HG02678 (cell line): ENCODE data around the gene PRSS2.
"Not testable (repeated sequence)": the region's sequence is repeated elsewhere in the genome, so short reads cannot be mapped to it uniquely, and the experiment has no call there.

Experiments used
- ATAC-seq: cut with Tn5 transposase; IDR thresholded peaks from one replicate; pipeline ENCODE4 v1.9.1; 2021; ENCODE audit warnings: mild to moderate bottlenecking, moderate library complexity; ENCODE audit not compliant: unreplicated experiment

The PRSS2 gene

GRCh38 chr7:142758312-142758711 lies 12.5 kb upstream of the PRSS2 start:
- not testable (repeated sequence) for ATAC-seq

- no peak for ATAC-seq
Observed at GRCh38 chr7:142759433-142759832, 11.3 kb upstream of the PRSS2 start.

GRCh38 chr7:142760071-142760642 lies 10.6 kb upstream of the PRSS2 start:
- ATAC-seq = no peak

GRCh38 chr7:142761606-142762005 lies 9.2 kb upstream of the PRSS2 start:
- not testable (repeated sequence) for ATAC-seq

- ATAC-seq = no peak
Observed at GRCh38 chr7:142762104-142762503, 8.7 kb upstream of the PRSS2 start.

- no peak for ATAC-seq
Observed at GRCh38 chr7:142767451-142767850, 3.3 kb upstream of the PRSS2 start.

GRCh38 chr7:142767861-142768260 lies 2.9 kb upstream of the PRSS2 start:
- no peak for ATAC-seq

- not testable (repeated sequence) for ATAC-seq
Observed at GRCh38 chr7:142768885-142769284, 1.9 kb upstream of the PRSS2 start.

- ATAC-seq = peak; percentile 92
Observed at GRCh38 chr7:142771353-142771723, 568 bp downstream of the PRSS2 start.

- no peak for ATAC-seq
Observed at GRCh38 chr7:142772051-142772450, 1.3 kb downstream of the PRSS2 start.

- ATAC-seq = no peak
Observed at GRCh38 chr7:142772673-142773072, 1.9 kb downstream of the PRSS2 start.

GRCh38 chr7:142773230-142773629 lies 2.5 kb downstream of the PRSS2 start:
- no peak for ATAC-seq

GRCh38 chr7:142773937-142774744 lies 3.4 kb downstream of the PRSS2 start:
- ATAC-seq = no peak

GRCh38 chr7:142774826-142775225 lies 4.1 kb downstream of the PRSS2 start:
- no peak for ATAC-seq

- not testable (repeated sequence) for ATAC-seq
Observed at GRCh38 chr7:142775351-142776115, 4.8 kb downstream of the PRSS2 start.

- ATAC-seq = no peak
Observed at GRCh38 chr7:142776206-142776844, 5.6 kb downstream of the PRSS2 start.

- not testable (repeated sequence) for ATAC-seq
Observed at GRCh38 chr7:142776845-142777225, 6.1 kb downstream of the PRSS2 start.

- ATAC-seq = no peak
Observed at GRCh38 chr7:142777318-142777717, 6.5 kb downstream of the PRSS2 start.

GRCh38 chr7:142782922-142783900 lies 12.4 kb downstream of the PRSS2 start:
- ATAC-seq = peak; percentile 90

GRCh38 chr7:142784096-142784495 lies 13.3 kb downstream of the PRSS2 start:
- ATAC-seq = no peak
